Measurements from ENCODE around the gene HPCAL1.
"Not testable (repeated sequence)": the region's sequence is repeated elsewhere in the genome, so short reads cannot be mapped to it uniquely, and the experiment has no call there.

The HPCAL1 gene

DNA sequence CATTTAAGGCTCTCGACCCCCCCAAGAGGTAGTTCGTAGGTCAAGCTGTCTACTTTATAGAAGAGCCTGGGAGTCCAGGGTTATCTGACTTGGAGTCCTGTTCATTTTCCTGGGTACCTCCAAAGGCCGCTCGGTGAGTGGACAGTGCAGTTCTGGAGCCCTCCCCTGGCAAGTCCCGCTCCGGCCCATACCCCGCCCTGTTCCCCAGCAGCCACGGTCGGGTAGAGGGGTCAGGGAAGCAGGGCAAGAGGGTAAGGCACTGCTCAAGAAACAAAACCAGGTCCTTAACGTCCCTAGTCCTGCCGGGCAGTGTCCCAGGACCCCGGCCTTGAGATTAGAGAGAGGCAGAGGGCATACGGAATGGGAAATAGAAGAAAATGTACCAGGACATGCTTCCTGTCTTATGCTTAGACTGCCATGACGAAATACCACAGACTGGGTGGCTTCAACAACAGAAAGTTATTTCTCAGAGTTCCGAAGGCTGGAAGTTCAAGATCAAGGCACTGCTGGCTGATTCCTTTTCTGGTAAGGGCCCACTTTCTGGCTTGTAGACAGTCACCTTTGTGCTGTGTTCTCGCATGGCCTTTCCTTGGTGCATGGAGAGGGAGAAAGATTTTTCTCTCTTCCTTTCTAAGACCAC is 5.4 kb upstream of the HPCAL1 start:
- ChIA-PET CTCF (interaction anchor here (1.0 to 8.2 kb wide), 5 partner anchors 55 to 224 kb away, joined by 3 to 56 read pairs (median 7); no protein-coding TSS in a partner anchor), POLR2A (no interaction called here)
- DNase-seq (ENCODE audit: extremely low spot score) = no peak
- TF ChIP-seq, protein P1, sequence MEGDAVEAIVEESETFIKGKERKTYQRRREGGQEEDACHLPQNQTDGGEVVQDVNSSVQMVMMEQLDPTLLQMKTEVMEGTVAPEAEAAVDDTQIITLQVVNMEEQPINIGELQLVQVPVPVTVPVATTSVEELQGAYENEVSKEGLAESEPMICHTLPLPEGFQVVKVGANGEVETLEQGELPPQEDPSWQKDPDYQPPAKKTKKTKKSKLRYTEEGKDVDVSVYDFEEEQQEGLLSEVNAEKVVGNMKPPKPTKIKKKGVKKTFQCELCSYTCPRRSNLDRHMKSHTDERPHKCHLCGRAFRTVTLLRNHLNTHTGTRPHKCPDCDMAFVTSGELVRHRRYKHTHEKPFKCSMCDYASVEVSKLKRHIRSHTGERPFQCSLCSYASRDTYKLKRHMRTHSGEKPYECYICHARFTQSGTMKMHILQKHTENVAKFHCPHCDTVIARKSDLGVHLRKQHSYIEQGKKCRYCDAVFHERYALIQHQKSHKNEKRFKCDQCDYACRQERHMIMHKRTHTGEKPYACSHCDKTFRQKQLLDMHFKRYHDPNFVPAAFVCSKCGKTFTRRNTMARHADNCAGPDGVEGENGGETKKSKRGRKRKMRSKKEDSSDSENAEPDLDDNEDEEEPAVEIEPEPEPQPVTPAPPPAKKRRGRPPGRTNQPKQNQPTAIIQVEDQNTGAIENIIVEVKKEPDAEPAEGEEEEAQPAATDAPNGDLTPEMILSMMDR (IDR thresholded peaks at IDR 0.05; ENCODE audit: control extremely low read depth, extremely low read depth, low read depth, missing control alignments) = no peak

GRCh38 chr2:10297959-10298531 is 4.7 kb upstream of the HPCAL1 start:
- DNase-seq (ENCODE audit: extremely low spot score) = no peak
- TF ChIP-seq, protein P1 (IDR thresholded peaks at IDR 0.05; ENCODE audit: control extremely low read depth, extremely low read depth, low read depth, missing control alignments) = no peak
- ChIA-PET CTCF (interaction anchor here (1.1 to 8.2 kb wide), 5 partner anchors 10 to 314 kb away, joined by 3 to 56 read pairs (median 6); no protein-coding TSS in a partner anchor), POLR2A (no interaction called here)

GRCh38 chr2:10298777-10299176 is 3.9 kb upstream of the HPCAL1 start:
- DNase-seq (ENCODE audit: extremely low spot score); POLR2A ChIA-PET: not testable (repeated sequence)
- CTCF ChIA-PET = interaction anchor here (1.1 to 8.2 kb wide), 5 partner anchors 9 to 314 kb away, joined by 3 to 56 read pairs (median 6); no protein-coding TSS in a partner anchor

DNA sequence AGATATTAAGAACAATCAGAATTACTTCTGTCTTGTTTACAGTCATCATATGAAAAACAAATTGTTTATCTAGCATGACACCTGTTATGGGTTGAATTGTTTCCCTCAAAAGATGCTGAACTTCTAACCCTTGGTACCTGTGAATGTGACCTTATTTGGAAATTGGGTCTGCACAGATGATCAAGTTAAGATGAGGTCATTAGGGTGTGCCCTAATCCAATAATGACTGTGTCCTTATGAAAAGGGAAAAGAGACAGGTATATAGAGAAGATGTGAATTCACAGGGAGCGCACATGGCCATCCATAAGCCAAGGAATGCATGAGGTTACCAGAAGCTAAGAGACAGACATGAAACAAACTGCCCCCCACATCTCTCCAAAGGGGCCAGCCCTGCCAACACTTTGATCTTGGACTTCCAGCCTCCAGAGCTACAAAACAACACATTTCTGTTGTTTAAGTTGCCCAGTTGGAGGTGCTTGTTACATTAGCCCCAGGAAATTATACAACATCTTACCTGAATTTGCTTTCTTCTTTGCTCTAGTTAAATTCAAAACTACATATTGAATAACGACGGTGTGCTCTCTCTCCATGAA is 2.3 kb upstream of the HPCAL1 start:
- DNase-seq (ENCODE audit: extremely low spot score) = no peak
- POLR2A ChIA-PET = interaction anchor here (0.5 kb wide), 1 partner anchor 317 kb away, joined by 4 read pairs; no protein-coding TSS in a partner anchor
- TF ChIP-seq, protein P1 (IDR thresholded peaks at IDR 0.05; ENCODE audit: control extremely low read depth, extremely low read depth, low read depth, missing control alignments) = no peak
- CTCF ChIA-PET = interaction anchor here (1.5 to 8.2 kb wide), 3 partner anchors 10 to 109 kb away, joined by 3 to 56 read pairs (median 3); no protein-coding TSS in a partner anchor

GRCh38 chr2:10300997-10301940 is 1.4 kb upstream of the HPCAL1 start:
- POLR2A ChIA-PET = no interaction called here
- CTCF ChIA-PET = interaction anchor here (0.7 to 8.2 kb wide), 13 partner anchors 11 to 229 kb away, joined by 3 to 56 read pairs (median 4); no protein-coding TSS in a partner anchor
- TF ChIP-seq, protein P1 (IDR thresholded peaks at IDR 0.05; ENCODE audit: control extremely low read depth, extremely low read depth, low read depth, missing control alignments) = no peak
- DNase-seq (ENCODE audit: extremely low spot score) = no peak

DNA sequence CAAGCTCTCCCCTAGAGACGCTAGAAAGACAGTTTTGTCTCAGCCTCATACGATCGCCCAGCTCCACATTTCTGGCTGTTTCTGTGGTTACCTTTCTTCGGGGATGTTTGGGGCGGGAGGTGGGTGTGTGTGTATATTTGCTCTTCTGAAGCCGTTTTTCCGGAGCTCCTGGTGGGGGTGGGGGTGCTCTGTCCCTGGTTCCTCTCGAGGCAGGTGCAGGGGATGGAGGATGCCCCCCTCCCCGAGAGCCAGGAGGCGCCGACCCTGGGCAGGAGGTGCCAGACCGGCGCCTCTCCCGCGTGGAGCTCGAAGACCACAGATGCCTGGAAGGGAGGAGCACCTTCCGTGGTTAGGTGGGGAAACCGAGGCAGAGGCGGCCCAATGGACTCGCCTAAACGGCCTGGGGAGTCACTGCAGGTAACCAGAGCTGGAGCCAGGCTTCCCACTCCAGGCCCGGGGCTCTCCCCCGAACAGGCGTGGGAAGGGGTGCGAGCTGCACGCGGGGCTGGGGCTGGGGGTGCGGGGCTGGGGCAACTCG is 694 bp upstream of the HPCAL1 start:
- DNase-seq (ENCODE audit: extremely low spot score) = no peak
- ChIA-PET POLR2A (interaction anchor here (0.6 kb wide), 1 partner anchor 27 kb away, joined by 3 read pairs; no protein-coding TSS in a partner anchor), CTCF (interaction anchor here (0.7 to 8.2 kb wide), 13 partner anchors 11 to 230 kb away, joined by 3 to 56 read pairs (median 4); no protein-coding TSS in a partner anchor)
- TF ChIP-seq, protein P1 (IDR thresholded peaks at IDR 0.05; ENCODE audit: control extremely low read depth, extremely low read depth, low read depth, missing control alignments) = no peak

Data from GM10248 (cell line).